ENCODE data around the gene MALSU1.

The MALSU1 gene

GRCh38 chr7:23264916-23265458, 34.2 kb upstream of the MALSU1 start:
- peaks cover 16% of the 10 kb centered on the region for H3K4me1 ChIP-seq (ENCODE audit: control insufficient read depth, low read length)
- H3F3A ChIP-seq (ENCODE audit: control insufficient read depth, insufficient read depth), result no peaks in the 10 kb centered on the region
- no peak overlapping the region for H3K4me2 ChIP-seq (ENCODE audit: low read length)
- H3K36me3 ChIP-seq (ENCODE audit: control insufficient read depth, low read length), result no peaks in the 10 kb centered on the region
- no peaks in the 10 kb centered on the region for H3K9me3 ChIP-seq (ENCODE audit: control insufficient read depth, insufficient read depth, low read length)
- H3K4me3 ChIP-seq (ENCODE audit: low read length), result no peak overlapping the region
- H4K20me1 ChIP-seq (ENCODE audit: control insufficient read depth, insufficient read depth, low read depth, low read length), result no peaks in the 10 kb centered on the region
- no peaks in the 10 kb centered on the region for H3K9me2 ChIP-seq (replicated peaks; ENCODE audit: control insufficient read depth, low read length)
- no peaks in the 10 kb centered on the region for H3K79me2 ChIP-seq (ENCODE audit: control insufficient read depth, low read length)
- no peak overlapping the region for H3K27ac ChIP-seq (ENCODE audit: low read depth, low read length)
- H3K27me3 ChIP-seq (ENCODE audit: control insufficient read depth, low read length), result peaks cover under 1% of the 10 kb centered on the region; the same call in 1 of the 2 replicates
- TF ChIP-seq EZH2phosphoT487 (IDR thresholded peaks at IDR 0.05; ENCODE audit: borderline replicate concordance, low read length) (no peak), CTCF (IDR thresholded peaks at IDR 0.05; ENCODE audit: low read depth, low read length, poor library complexity, severe bottlenecking) (no peak)

DNA sequence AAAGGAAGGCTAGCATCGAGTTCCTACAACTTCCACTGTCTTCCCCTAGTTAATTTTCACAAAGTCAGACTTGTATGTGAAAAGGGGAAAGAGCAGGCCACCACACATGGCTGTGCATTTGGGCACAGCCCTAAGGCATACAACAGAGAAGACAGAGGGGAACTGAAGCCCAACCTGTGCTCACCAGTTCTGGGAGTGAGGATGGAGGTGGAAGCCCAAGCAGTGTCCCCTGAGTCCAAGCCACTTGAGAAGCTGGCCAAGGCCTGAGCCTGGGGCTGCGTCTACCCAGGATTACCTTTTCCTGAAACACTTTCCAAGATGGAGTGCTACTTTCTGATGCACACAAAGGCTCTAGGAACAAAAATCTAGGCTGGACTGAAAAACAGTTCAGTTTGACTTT, 32.2 kb upstream of the MALSU1 start:
- Histone ChIP-seq H4K20me1 (ENCODE audit: control insufficient read depth, insufficient read depth, low read depth, low read length) (no peaks in the 10 kb centered on the region), H3K4me3 (ENCODE audit: low read length) (no peak overlapping the region), H3K4me1 (ENCODE audit: control insufficient read depth, low read length) (peaks cover 16% of the 10 kb centered on the region), H3K27ac (ENCODE audit: low read depth, low read length) (no peak overlapping the region), H3K9me2 (replicated peaks; ENCODE audit: control insufficient read depth, low read length) (no peaks in the 10 kb centered on the region), H3K4me2 (ENCODE audit: low read length) (no peak overlapping the region), H3K36me3 (ENCODE audit: control insufficient read depth, low read length) (no peaks in the 10 kb centered on the region), H3F3A (ENCODE audit: control insufficient read depth, insufficient read depth) (no peaks in the 10 kb centered on the region), H3K27me3 (ENCODE audit: control insufficient read depth, low read length) (no peaks in the 10 kb centered on the region), H3K9me3 (ENCODE audit: control insufficient read depth, insufficient read depth, low read length) (no peaks in the 10 kb centered on the region), H3K79me2 (ENCODE audit: control insufficient read depth, low read length) (no peaks in the 10 kb centered on the region)
- no peak for TF ChIP-seq CTCF (IDR thresholded peaks at IDR 0.05; ENCODE audit: low read depth, low read length, poor library complexity, severe bottlenecking)
- no peak for TF ChIP-seq EZH2phosphoT487 (IDR thresholded peaks at IDR 0.05; ENCODE audit: borderline replicate concordance, low read length)

- peaks cover 2% of the 10 kb centered on the region; the same call in 1 of the 2 replicates for H3K27me3 ChIP-seq (ENCODE audit: control insufficient read depth, low read length)
- H3K4me1 ChIP-seq (ENCODE audit: control insufficient read depth, low read length), result peaks cover 13% of the 10 kb centered on the region
- no peaks in the 10 kb centered on the region for H3F3A ChIP-seq (ENCODE audit: control insufficient read depth, insufficient read depth)
- no peaks in the 10 kb centered on the region for H3K79me2 ChIP-seq (ENCODE audit: control insufficient read depth, low read length)
- no peaks in the 10 kb centered on the region for H3K9me2 ChIP-seq (replicated peaks; ENCODE audit: control insufficient read depth, low read length)
- no peak overlapping the region for H3K27ac ChIP-seq (ENCODE audit: low read depth, low read length)
- no peak overlapping the region for H3K4me2 ChIP-seq (ENCODE audit: low read length)
- no peaks in the 10 kb centered on the region for H3K36me3 ChIP-seq (ENCODE audit: control insufficient read depth, low read length)
- no peak for TF ChIP-seq EZH2phosphoT487 (IDR thresholded peaks at IDR 0.05; ENCODE audit: borderline replicate concordance, low read length)
- no peak for TF ChIP-seq CTCF (IDR thresholded peaks at IDR 0.05; ENCODE audit: low read depth, low read length, poor library complexity, severe bottlenecking)
- no peaks in the 10 kb centered on the region for H4K20me1 ChIP-seq (ENCODE audit: control insufficient read depth, insufficient read depth, low read depth, low read length)
- H3K9me3 ChIP-seq (ENCODE audit: control insufficient read depth, insufficient read depth, low read length), result no peaks in the 10 kb centered on the region
- no peak overlapping the region for H3K4me3 ChIP-seq (ENCODE audit: low read length)
These were observed 31.8 kb upstream of the MALSU1 start for GRCh38 chr7:23267357-23267756.

All from DOHH2 (cell line).